ENCODE results near the gene ZNF385A.

ZNF385A gene

DNA sequence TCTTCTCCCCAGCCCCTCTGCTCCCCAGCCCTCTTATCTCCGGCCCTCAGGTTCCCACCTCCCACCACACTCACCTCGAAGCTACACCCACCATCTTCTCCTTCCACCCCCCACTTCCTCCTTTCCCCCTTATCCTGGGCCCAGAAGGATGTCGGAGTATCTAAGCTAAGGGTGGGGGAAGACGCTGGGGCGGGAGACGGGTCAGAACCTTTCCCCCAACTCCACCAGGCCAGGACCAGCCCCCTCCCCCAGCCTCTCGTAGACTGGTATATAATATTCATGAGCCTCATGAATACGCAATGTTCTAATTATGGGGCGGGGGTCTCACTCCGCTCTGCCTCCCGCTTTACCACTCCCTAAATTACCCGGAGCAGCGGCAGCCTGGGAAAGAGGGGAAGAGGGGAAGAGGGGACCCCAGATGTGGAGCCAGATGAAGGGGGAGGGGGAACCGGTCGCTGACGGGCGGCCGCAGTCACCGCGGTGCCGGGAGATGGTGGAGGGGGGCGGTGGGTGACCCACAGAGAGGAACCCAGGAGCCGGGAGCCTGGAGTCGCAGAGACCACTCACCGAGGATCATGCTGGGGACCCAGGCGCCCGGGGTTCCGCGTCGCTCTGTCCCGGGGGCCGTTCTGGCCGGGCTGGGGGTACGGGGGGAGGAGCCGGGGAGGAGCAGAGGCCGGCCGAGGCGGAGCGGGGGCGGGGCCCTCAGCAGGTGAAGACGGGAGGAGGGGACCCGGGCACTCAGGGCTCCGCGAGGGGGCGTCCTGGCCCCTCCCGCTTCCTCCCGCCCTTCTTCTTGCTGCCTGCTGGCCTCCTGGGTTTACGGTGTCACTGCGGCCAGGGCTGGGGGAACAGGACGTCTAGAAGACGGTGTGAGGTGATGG is 6.4 kb upstream of the ZNF385A start:
- no peak for DNase-seq

DNA sequence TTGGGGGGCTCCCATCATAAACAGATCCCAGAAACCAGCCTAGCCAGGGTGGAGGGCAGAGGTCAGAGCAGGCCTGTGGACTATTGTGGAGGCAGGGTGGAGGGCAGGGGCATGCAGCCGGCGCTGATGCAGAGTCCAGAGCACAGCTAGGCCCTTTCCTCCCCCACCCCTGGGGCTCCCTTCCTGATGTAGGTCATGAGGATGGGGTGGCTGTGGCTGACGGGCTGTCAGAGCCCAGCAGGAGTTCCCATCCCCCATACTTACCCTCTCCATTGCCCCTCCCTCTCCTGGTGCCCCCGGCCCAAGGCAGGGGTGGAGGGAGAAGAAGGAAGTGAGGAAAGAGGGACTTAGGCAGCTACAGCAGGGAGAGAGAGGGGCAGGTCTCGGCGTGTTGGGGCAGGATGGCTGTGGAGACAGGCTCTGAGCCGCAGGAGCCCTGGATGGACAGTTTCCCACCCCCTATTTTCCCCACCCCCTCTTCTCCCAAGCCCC is 5.7 kb upstream of the ZNF385A start:
- DNase-seq: no peak

DNA sequence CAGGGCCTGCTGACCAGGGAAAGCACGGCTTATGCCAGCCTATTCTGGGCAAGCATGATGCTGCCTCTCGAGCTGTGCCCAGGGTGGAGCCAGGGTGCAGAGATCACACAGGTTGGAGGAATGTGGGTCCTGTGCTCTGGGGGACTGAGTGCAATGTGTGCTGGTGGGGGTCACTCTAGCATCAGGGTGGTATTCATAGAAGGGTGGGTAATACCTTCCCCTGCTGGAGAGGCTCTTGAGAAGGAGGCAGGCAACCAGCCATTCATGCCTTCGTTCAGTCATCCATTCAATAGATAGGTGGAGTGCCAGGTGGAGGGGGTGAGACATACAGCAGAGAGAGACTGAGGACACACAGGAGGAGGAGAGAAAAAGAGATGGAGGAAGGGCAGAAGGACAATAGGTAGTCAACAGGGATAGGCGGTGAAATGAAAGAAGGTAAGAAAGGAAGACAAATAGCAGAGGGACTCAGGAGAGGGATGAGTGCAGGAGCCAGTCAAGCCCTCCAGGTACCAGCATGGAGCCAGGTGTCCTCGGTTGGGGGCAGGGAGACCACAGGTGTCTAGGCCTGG is 5.2 kb upstream of the ZNF385A start:
- no peak for DNase-seq

DNA sequence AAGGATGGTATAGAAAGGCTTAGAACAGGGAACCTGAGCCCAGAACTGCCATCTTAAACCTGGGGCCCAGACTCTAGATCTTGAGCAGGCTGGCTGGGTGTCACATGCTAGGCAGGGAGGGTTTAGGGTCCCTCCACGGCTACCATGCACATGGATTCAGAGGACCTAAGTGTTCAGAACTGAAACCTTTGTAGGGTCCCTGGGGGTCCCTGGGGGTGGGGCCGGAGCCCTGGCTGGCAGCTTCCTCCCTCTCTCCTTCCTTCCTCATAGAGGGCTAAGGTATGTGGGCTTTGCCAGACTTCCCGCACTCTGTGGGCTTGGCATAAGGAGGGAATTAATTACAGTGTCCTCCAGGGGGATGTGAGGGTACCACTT is 4.6 kb upstream of the ZNF385A start:
- DNase-seq: no peak

DNA sequence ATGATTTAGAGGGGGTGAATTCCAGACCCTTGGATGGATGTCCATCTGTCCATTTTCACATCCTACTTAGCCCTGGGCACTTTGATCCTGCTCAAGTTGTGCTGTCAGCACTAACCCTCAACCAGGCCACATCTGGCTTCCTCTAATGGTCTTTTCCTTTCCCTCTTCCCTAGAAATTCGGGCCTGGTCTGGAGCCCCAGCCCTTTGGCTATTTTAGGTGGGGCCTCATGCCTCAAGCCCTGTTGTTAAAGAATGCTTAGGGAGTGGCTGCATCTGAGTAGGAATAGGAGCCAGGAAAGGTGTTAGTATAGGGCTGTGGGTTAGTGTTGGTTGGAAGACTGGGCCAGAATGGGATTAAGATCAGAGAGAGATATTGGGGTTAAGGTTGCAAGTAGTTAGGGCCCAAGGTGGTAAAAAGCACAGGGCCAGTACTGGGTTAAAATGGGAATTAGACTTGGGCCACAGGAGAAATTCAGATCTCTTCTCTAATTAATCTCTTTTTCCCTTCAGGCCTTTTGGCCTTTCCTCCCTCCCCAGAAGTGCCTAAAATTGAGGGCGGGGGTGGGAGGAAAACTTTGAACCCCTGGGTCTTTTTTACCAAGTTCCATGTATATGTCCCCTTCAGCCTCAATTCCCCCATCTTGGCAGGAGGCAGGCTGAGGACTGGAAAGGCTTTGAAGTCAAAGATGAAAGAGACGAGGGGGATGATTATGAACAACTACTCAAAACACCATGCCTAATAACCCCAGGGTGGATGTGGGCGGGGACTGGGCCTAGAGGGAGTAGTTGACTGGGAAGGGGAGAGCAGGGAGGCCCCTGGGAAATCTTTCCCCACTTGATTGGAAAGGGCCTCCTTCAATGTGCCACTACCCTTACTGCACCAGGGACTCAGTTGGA is 4.0 kb upstream of the ZNF385A start:
- DNase-seq: no peak

DNA sequence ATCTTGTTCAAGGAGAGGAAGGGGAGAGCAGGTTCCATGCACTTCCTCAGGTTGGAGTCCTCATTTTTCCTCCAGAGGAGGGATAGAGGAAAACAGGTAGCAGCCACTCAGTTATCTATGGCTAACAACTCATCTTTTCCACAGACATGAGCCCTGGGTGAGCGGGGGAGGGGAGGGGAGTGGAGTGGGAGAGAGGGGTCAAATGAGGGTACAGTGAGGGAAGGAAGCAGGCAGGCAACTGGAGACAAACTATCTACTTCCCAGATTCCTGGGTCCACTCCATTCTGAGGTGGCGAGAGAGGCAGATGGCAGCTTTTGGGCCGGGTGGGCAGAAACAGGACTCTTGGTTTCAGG is 2.6 kb upstream of the ZNF385A start:
- no peak for DNase-seq

DNA sequence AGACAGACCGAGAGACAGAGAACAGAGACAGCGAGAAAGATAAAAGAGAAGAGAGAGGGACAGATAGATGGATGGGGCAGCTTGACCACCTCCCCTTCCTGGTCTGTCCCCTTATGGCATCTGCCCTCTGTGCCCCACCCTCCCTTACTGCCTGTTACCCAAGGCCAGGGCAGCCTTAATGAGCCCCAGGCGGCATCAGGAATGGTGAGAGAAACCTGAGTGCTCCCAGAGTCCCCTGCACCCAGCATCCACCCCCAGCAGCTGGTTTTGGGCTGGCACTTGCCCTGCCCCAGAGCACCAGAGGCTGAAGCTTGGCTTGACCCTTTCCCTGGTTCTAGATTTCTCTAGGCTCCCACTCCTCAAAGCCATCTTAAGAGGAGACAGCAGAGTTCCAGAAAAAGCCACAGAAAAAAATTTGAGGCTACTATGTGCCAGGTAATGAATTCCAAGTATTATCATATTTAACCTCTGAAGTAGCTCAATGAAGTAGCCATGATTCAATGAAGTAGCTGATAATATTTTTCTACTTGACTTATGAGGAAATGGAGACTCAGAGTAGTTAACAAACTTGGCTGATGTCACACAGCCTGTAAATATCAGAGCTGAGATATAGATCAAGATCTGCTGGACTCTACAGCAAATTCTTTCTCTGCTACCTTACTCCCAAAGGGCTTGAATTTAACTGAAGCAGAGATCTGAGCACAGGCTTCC is 2.0 kb upstream of the ZNF385A start:
- no peak for DNase-seq

DNA sequence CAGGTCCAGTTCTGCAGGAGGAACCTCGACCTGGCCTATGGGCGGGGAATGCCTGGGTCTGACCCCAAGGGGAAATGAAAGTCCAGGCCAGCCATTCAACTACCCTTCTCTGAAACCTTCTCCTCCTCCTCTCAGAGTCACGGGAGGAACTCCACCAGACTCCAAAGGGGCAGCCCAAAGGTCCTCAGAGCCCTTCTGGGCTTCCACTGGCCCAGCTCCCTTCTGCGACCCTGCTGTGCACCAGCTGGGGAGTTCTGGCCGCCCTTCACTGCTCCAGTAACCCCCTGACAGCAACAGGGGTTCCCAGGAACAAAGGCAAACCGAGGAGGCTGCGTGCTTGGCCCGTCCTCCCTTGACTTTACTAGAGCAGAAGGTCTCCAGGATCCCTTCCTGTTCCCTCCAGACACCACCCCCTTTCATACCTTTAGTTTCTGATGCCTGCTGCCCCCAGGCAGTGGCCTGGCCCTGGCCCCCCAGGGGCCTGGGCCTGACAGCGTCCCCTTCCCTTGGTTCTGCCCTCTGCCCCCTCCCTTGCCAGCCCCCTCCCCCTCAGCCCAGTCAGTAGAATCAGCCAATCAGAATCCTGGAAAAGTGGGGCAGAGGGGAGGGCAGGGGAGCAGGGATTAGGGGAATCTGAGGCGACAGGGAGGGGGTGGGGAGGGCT is 850 bp upstream of the ZNF385A start:
- DNase-seq: no peak

DNA sequence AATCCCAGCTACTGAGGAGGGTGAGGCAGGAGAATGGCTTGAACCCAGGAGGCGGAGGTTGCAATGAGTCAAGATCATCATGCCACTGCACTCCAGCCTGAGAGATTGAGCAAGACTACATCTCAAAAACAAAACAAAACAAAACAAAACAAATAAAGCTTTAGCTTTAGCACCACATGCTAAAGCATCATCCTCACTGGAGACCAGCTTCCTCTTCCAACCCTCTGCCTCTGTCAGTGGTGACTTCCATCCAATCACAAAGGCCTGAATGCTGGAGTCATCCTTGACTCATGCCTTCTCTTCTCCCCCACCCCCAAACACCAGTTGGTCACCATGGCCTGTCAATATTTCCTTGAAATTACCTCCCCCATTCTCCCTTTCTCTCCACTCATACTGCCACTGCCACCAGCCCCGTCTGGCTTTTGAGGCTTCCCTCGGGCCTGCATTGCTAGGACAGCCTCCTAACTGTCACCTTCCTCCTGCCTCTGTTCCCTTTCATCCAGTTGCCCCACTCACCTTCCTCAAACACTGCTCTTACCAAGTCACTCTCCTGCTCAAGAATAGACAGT is 1.4 kb downstream of the ZNF385A start:
- peak; percentile 92 for DNase-seq

DNA sequence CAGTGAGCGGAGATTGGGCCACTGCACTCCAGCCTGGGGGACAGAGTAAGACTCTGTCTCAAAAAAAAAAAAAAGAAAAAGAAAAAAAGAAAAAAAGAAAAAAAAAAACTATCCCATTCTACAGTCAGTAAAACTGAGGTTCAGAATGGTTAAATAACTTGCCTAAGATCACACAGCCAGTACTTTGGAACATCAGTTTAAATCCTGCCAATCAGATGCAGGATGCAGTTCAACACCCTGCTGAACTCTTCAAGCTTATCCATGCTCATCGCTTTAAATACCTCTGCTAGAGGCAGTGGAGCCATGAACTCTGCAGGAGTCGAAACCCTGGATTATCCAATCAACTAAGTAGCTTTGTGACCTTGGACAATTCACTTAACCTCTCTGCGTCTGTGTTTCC is 3.4 kb downstream of the ZNF385A start:
- DNase-seq: no peak

DNA sequence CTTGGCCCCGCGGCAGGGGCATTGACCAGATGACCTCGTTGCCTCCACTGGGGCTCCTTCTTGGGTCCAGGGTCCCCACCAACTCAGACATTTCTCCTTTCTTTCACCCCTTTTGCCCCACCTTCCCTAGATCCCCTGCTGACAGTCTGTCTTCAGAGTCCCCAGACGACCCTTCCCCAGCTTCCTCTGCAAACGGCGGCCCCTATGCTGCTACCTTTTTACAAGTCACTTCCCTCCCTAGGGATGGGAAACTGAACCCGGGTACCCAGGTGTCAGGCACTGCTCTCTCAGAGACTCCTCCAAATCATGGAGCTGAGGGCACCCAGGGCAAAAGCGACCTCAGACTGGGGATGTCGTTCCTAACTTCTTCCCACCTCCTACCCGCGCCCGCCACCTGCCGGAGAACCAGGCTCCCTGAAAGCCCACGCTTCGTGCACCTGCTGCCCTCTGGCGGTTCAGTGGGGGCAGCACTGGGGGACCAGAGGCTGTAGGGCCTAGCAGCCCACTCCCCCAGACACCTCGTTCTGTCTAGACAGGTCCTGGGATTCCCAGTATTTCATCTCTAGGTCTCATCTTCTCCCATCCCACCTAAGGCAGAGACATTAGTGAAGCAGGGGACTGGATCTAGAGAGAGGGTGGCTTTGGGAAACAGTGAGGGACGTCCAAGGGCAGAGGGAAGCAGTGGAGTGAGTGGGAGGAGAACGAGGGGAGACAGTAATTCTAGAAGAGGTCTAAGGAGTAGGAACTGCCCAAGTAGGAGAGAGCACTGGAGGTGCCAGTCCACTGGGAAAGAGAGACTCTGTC is 4.9 kb downstream of the ZNF385A start:
- peak; percentile 82 for DNase-seq

DNA sequence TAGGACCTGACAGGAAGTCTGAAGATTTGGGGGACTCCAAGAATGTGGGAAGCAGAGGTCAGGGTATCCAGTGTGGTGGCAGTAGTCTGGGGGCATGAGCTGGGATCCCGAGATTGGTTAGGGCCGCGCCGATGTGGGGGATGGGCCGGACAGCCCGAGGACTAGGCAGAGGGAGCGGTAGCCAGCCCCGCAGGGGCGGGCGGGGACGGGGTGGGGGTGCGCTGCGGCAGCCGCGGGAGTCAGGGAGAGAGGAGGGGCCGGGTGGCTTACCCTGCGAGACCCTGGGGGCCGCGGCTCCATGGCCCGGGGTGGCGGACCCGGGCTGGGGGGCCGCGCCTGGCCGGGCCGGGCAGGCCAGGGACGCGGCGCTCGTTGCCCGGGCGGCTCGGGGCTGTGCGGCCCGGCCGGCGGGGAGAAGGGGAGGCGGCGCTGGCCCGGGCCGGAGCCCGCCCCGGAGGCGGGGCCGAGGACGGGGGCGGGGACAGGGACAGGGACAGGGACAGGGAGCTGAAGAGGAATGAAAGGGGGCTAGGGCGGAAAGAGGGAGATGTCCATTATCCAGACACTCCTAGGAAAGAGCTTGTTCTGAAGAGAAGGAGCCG is 5.6 kb downstream of the ZNF385A start:
- DNase-seq: no peak

DNA sequence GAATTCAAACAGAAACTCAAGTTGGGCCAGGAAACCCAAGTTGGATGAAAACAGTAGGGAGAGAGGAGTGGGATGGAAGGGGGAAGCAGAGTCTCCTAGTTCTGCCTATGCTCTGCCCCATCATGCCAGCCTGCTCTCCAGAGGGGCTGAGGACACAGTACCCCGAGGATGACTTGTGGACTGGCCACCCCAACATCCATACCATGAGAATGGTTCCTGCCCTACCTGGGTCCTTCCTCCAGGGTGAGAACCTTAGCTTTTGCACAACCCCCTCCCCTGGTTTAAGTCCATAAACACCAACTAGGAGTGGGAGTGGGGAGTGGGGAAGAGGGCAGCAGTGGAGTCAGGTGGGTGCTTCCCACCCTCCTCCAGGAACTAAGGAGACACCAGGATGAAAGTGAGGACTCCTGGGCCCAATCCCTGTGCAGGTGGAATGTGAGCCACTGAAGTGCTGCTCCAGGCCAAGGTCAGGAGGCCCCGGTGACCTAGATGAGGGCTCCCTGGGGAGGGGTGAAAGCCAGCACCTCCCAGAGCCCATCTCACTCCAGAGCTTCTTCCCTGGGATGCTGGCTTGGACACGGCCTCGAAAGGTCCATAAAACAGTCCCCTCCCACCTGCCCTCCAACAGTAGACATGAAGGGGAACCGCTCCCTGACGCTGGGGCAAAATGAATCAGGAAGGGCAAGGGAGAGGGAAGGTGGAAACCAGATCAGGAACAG is 6.6 kb downstream of the ZNF385A start:
- DNase-seq: no peak

DNA sequence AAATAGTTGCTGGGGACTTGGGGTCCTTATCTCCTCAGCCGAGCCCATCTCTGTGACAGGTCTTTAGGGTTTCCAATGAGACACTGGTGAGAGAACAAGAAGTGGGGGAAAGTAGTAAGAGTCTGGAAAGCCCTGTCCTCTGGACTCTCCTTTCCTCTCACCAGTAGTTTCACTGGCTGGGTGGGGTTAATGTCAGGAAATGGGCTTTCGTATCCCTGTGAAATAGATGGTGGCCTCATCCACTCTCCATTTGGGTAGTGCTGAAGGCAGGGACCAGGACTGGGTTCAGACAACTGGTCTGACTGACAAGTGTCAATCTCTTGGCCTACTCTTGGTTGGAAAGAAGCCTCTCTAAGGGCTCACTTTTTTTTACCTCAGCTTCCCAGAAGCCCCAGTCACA is 7.5 kb downstream of the ZNF385A start:
- DNase-seq: no peak

DNA sequence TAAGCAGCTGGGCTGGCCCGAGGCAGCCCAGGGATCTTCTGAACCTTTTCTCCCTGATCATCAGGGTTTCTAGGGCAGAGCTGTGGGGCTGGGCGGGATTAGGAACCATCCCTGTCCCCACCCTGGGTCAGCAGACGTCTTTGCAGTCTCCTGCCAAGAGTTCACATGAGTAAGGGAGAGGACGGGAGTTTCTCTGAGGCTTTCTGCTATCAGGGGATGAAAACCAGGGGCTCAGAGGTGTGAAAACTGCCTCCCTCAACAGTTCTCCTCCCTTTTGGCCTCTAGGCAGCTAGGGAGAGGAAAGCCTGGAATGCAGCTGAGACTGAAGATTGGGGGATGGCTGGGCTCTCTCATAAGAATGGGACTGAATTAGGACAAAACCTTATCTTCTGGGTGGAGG is 7.9 kb downstream of the ZNF385A start:
- no peak for DNase-seq

DNA sequence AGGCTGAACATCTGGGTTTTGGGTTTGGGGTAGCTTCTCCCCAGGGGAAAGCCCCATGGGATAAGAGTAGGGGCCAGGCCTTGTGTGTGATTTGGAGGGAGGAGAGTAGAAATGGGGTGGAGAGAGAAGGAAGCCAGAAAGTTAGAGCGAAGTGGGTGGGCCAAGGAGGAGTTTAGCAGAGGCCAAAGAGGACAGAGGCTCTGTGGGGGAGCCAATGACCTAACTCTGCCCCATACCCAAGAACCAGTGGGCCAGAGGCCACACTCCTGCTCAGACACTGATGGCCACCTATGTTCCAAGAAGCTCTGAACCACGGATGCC is 9.3 kb downstream of the ZNF385A start:
- no peak for DNase-seq

DNA sequence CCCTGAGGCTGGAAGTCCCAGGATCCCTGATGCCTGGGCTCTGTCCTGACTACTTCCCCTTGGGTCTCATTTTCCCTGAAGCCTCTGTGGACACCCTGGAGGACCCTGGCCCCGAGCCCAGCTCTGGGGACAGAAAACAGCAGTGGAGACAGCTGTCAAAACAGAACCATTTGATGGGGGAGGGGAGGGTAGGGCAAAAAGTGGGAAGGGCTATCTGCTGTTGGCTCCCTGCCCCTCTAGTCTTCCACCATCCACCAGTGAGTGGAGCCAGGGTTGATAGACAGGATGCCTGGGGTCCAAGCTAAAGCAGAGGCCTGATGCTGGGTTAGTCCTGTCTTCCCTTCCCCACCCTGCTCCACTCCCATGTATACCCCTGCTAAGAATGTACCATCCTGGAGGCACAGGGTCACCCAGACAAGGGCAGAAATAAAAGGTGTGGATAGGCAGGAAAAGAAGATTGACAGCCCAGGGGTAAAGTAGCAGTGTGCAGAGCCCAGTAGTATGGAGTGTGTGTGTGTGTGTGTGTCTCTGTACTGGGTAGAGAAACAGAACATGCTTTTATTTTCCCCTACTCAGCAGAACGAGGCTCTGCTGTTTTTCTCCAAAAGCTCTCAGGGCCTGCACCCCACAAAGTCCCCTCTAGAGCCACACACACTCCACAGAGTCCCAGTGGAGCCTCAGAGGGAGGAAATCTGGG is 9.8 kb downstream of the ZNF385A start:
- no peak for DNase-seq

DNA sequence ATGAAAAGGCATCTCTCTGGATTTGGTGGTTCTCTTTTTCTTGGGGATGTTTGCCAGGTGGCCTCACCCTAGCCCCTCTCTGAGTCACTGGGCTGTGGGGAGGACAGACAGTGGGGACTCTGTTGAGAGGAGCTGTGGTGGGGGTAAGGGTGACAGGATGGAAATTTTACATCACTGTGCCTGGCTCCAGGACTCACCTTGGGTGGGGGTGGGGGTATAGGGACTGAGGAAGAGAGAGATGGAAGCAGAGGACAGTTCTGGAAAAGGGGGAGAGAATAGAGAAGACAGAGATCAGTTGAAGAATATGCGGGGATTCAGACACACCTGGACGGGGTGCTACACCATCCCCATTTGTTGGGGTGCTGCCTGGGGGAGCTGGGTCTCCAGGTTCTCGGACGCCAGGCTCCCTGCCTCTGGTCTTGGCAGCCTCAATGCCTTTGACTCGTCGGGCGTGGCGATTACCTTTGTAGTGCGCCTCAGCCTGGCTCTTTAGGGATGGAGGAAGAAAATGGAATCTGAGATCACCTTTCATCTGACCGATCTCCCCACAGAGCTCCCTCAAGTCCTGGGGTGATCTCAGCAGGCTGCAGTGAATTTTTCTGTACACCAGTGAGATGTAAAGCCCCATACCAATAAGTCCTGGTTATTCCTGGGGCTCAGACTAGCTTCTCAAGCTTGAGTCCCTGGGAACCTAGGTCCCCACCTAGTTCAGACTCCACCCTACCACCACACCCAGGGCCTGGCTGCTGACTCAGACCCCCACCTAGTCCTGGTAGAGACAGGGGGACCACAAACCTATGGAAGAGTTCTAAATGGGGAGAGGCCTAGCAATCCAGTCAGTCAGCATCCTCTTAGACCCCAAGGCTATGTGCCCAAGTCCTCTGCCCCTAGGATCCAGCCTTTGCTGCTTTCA is 10.6 kb downstream of the ZNF385A start:
- no peak for DNase-seq

All from fibroblast of skin of right quadriceps (primary cell).